SK-N-SH treated with all-trans-retinoic acid at 6 μM for 48 hours (cell line): Measurements from ENCODE around the gene CABP4.

Experiments used
- ATAC-seq: fragments of 200-7000 bp; cut with Tn5 transposase; 3 replicates; pipeline ENCODE4 v1.9.1; 2020; ENCODE audit warnings: mild to moderate bottlenecking, moderate library complexity
- ARNTL ChIP-seq: fragments of 450-650 bp; formaldehyde crosslinking; IDR thresholded peaks from 2 replicates; pipeline ENCODE4 v1.5.0; 2020; ENCODE audit warnings: low read depth, mild to moderate bottlenecking, moderate library complexity, borderline replicate concordance
- BACH2 ChIP-seq: fragments of 250-450 bp; sonication (Bioruptor Pico); IDR thresholded peaks from 2 replicates; pipeline ENCODE4 v1.9.0; 2021; ENCODE audit warnings: mild to moderate bottlenecking, borderline replicate concordance
- CREB5 ChIP-seq: fragments of 250-450 bp; sonication (Bioruptor Pico); IDR thresholded peaks from 2 replicates; pipeline ENCODE4 v1.5.1; 2020; ENCODE audit warnings: low read depth, mild to moderate bottlenecking, moderate library complexity
- CSDC2 ChIP-seq: fragments of 250-450 bp; sonication (Bioruptor Pico); IDR thresholded peaks from 2 replicates; pipeline ENCODE4 v1.5.0; 2020; ENCODE audit warnings: mild to moderate bottlenecking, moderate library complexity
- CSRNP3 ChIP-seq: fragments of 250-450 bp; sonication (Bioruptor Pico); IDR thresholded peaks from 2 replicates; pipeline ENCODE4 v1.5.1; 2021; ENCODE audit warnings: mild to moderate bottlenecking, moderate library complexity
- ESRRG ChIP-seq: fragments of 250-450 bp; sonication (Bioruptor Pico); IDR thresholded peaks from 2 replicates; pipeline ENCODE4 v1.6.1; 2021; ENCODE audit warnings: mild to moderate bottlenecking
- GLIS3 ChIP-seq: fragments of 250-450 bp; sonication (Bioruptor Pico); IDR thresholded peaks from 2 replicates; pipeline ENCODE4 v1.5.0; 2020; ENCODE audit warnings: mild to moderate bottlenecking, moderate library complexity
- ISL1 ChIP-seq: fragments of 250-450 bp; sonication (Bioruptor Pico); IDR thresholded peaks from 2 replicates; pipeline ENCODE4 v2.1.2; 2022; ENCODE audit warnings: mild to moderate bottlenecking, moderate library complexity
- PATZ1 ChIP-seq: fragments of 250-450 bp; sonication (Bioruptor Pico); IDR thresholded peaks from 2 replicates; pipeline ENCODE4 v1.8.0; 2020; ENCODE audit warnings: mild to moderate bottlenecking, moderate library complexity, borderline replicate concordance
- POU6F1 ChIP-seq: fragments of 250-450 bp; sonication (Bioruptor Pico); IDR thresholded peaks from 2 replicates; pipeline ENCODE4 v1.8.0; 2021; ENCODE audit warnings: low read depth, mild to moderate bottlenecking, moderate library complexity, borderline replicate concordance
- RARB ChIP-seq: fragments of 250-450 bp; sonication (Bioruptor Pico); IDR thresholded peaks from 2 replicates; pipeline ENCODE4 v1.8.0; 2021; ENCODE audit warnings: mild to moderate bottlenecking, moderate library complexity
- SNAI2 ChIP-seq: fragments of 250-450 bp; sonication (Bioruptor Pico); IDR thresholded peaks from 2 replicates; pipeline ENCODE4 v1.5.0; 2020; ENCODE audit warnings: mild to moderate bottlenecking, moderate library complexity
- TCF4 ChIP-seq: fragments of 250-450 bp; sonication (Bioruptor Pico); IDR thresholded peaks from 2 replicates; pipeline ENCODE4 v1.8.0; 2021; ENCODE audit warnings: mild to moderate bottlenecking, moderate library complexity, borderline replicate concordance
- ZC3H10 ChIP-seq: fragments of 250-450 bp; sonication (Bioruptor Pico); IDR thresholded peaks from 2 replicates; pipeline ENCODE4 v1.5.1; 2021; ENCODE audit warnings: mild to moderate bottlenecking, moderate library complexity
- ZFP3 ChIP-seq: fragments of 250-450 bp; sonication (Bioruptor Pico); IDR thresholded peaks from 2 replicates; pipeline ENCODE4 v1.5.0; 2020; ENCODE audit warnings: mild to moderate bottlenecking, moderate library complexity
- ZFP30 ChIP-seq: fragments of 450-650 bp; formaldehyde crosslinking; IDR thresholded peaks from 2 replicates; pipeline ENCODE4 v1.5.0; 2022; ENCODE audit warnings: mild to moderate bottlenecking, moderate library complexity
- ZNF565 ChIP-seq: fragments of 450-650 bp; formaldehyde crosslinking; conservative IDR thresholded peaks from 2 replicates; pipeline ENCODE4 v1.5.0; 2020; ENCODE audit warnings: low read depth, mild to moderate bottlenecking, moderate library complexity
- ZNF70 ChIP-seq: fragments of 450-650 bp; formaldehyde crosslinking; IDR thresholded peaks from 2 replicates; pipeline ENCODE4 v1.5.0; 2020; ENCODE audit warnings: mild to moderate bottlenecking, moderate library complexity
- ZNF8 ChIP-seq: fragments of 450-650 bp; formaldehyde crosslinking; IDR thresholded peaks from 2 replicates; pipeline ENCODE4 v1.5.0; 2020; ENCODE audit warnings: mild to moderate bottlenecking, moderate library complexity

The CABP4 gene

GRCh38 chr11:67486481-67487195 lies 31.5 kb downstream of the CABP4 start:
- ATAC-seq: no peak
- TF ChIP-seq CSDC2 (CRISPR knock-in tag): no peak
- no peak for TF ChIP-seq ZNF8
- TF ChIP-seq ESRRG (CRISPR knock-in tag): no peak
- no peak for TF ChIP-seq ARNTL (CRISPR knock-in tag)
- TF ChIP-seq ISL1: no peak
- TF ChIP-seq CREB5: no peak
- TF ChIP-seq BACH2 (CRISPR knock-in tag): no peak
- TF ChIP-seq ZFP30 (CRISPR knock-in tag): no peak
- TF ChIP-seq ZNF565 (CRISPR knock-in tag): no peak
- TF ChIP-seq PATZ1: no peak
- TF ChIP-seq TCF4 (CRISPR knock-in tag): no peak
- TF ChIP-seq POU6F1 (CRISPR knock-in tag): no peak
- no peak for TF ChIP-seq SNAI2 (CRISPR knock-in tag)
- TF ChIP-seq RARB (CRISPR knock-in tag): no peak
- TF ChIP-seq CSRNP3: no peak
- no peak for TF ChIP-seq ZC3H10 (CRISPR knock-in tag)

- TF ChIP-seq CREB5 (no peak), TCF4 (CRISPR knock-in tag) (no peak), ZFP3 (CRISPR knock-in tag) (no peak), CSDC2 (CRISPR knock-in tag) (no peak), ZC3H10 (CRISPR knock-in tag) (no peak), ISL1 (no peak)
- ATAC-seq: no peak
These were observed 34.2 kb downstream of the CABP4 start for GRCh38 chr11:67489203-67489884.

- ATAC-seq: no peak; the same call in 2 of the 3 replicates
- TF ChIP-seq ZFP3 (CRISPR knock-in tag) (no peak), ZFP30 (CRISPR knock-in tag) (no peak), ZNF565 (CRISPR knock-in tag) (no peak), BACH2 (CRISPR knock-in tag) (no peak), ISL1 (no peak), ARNTL (CRISPR knock-in tag) (no peak), ESRRG (CRISPR knock-in tag) (no peak), ZNF8 (no peak), PATZ1 (no peak), CSDC2 (CRISPR knock-in tag) (no peak), GLIS3 (CRISPR knock-in tag) (no peak), ZC3H10 (CRISPR knock-in tag) (no peak), TCF4 (CRISPR knock-in tag) (no peak), ZNF70 (CRISPR knock-in tag) (no peak)
- TF ChIP-seq, all 23 proteins: peak for 0
These were observed 35.0 kb downstream of the CABP4 start for GRCh38 chr11:67489885-67490726.
